Mesenchymal stem cell (in vitro differentiated cells and primary cell): Measurements from ENCODE around the gene METTL16.

Source experiments
- DNase-seq: peaks from one replicate; pipeline ENCODE4 v3.0.0-alpha.2; 2013
- H2AFZ ChIP-seq: one replicate; pipeline ENCODE4 v1.6.1; 2013; ENCODE audit warnings: low read depth, mild to moderate bottlenecking, control low read depth, inconsistent platforms, low read length, moderate library complexity
- H2AK5ac ChIP-seq: 2 replicates; pipeline ENCODE4 v1.6.1; 2013; ENCODE audit warnings: low read length, moderate library complexity, mild to moderate bottlenecking, inconsistent platforms; ENCODE audit not compliant: severe bottlenecking
- H2BK120ac ChIP-seq: one replicate; pipeline ENCODE4 v1.6.1; 2013; ENCODE audit warnings: low read depth, mild to moderate bottlenecking, inconsistent platforms, low read length, moderate library complexity
- H2BK12ac ChIP-seq, 2 experiments: one replicate each; pipeline ENCODE4 v1.6.1; 2013; ENCODE audit warnings: inconsistent platforms in 2 of 2, low read length in 2 of 2, mild to moderate bottlenecking in 2 of 2, moderate library complexity in 2 of 2, control low read depth in 1 of 2
- H2BK15ac ChIP-seq: one replicate; pipeline ENCODE4 v1.6.1; 2013; ENCODE audit warnings: mild to moderate bottlenecking, low read depth, inconsistent platforms; ENCODE audit not compliant: poor library complexity, severe bottlenecking
- H2BK5ac ChIP-seq: 2 replicates; pipeline ENCODE4 v1.6.1; 2013; ENCODE audit warnings: low read depth, mild to moderate bottlenecking, low read length, control low read depth, inconsistent platforms; ENCODE audit not compliant: poor library complexity, severe bottlenecking
- H3K14ac ChIP-seq, 2 experiments: one replicate each; pipeline ENCODE4 v1.6.1; 2013; ENCODE audit warnings: inconsistent platforms in 2 of 2, low read length in 2 of 2, control low read depth in 1 of 2, mild to moderate bottlenecking in 1 of 2, moderate library complexity in 1 of 2
- H3K18ac ChIP-seq, 2 experiments: one replicate each; pipeline ENCODE4 v1.6.1; 2013; ENCODE audit warnings: inconsistent platforms in 2 of 2, low read length in 2 of 2, control low read depth in 1 of 2, low read depth in 1 of 2, mild to moderate bottlenecking in 1 of 2
- H3K23ac ChIP-seq, 2 experiments: one replicate each; pipeline ENCODE4 v1.6.1; 2013; ENCODE audit warnings: inconsistent platforms in 2 of 2, low read length in 2 of 2, mild to moderate bottlenecking in 2 of 2, moderate library complexity in 2 of 2, control low read depth in 1 of 2
- H3K27ac ChIP-seq: 2 replicates; pipeline ENCODE4 v1.5.1; 2013; ENCODE audit warnings: mild to moderate bottlenecking, moderate library complexity, low read length, control low read depth, inconsistent platforms; ENCODE audit not compliant: poor library complexity, severe bottlenecking
- H3K27me3 ChIP-seq, 2 experiments: 2 replicates each; pipeline versions ENCODE4 v1.6.1 to v1.7.0; 2013; ENCODE audit warnings: low read length in 2 of 2, mild to moderate bottlenecking in 2 of 2, moderate library complexity in 2 of 2, control low read depth in 1 of 2, inconsistent platforms in 1 of 2; ENCODE audit not compliant: control insufficient read depth in 1 of 2, insufficient read depth in 1 of 2
- H3K36me3 ChIP-seq, 2 experiments: 2 replicates each; pipeline versions ENCODE4 v1.6.1 to v1.7.0; 2013; ENCODE audit warnings: low read length in 2 of 2, control low read depth in 1 of 2, inconsistent platforms in 1 of 2, low read depth in 1 of 2, mild to moderate bottlenecking in 1 of 2; ENCODE audit not compliant: insufficient read depth in 2 of 2, control insufficient read depth in 1 of 2
- H3K4ac ChIP-seq, 2 experiments: one replicate each; pipeline ENCODE4 v1.6.1; 2013; ENCODE audit warnings: inconsistent platforms in 2 of 2, low read length in 2 of 2, mild to moderate bottlenecking in 2 of 2, moderate library complexity in 2 of 2, control low read depth in 1 of 2, low read depth in 1 of 2
- H3K4me1 ChIP-seq: 2 replicates; pipeline ENCODE4 v1.6.1; 2013; ENCODE audit warnings: low read depth, low read length, control low read depth; ENCODE audit not compliant: control insufficient read depth, insufficient read depth
- H3K4me2 ChIP-seq: 2 replicates; pipeline ENCODE4 v1.6.1; 2013; ENCODE audit warnings: low read length, mild to moderate bottlenecking, inconsistent platforms; ENCODE audit not compliant: poor library complexity, severe bottlenecking
- H3K4me3 ChIP-seq, 2 experiments: 2 replicates each; pipeline versions ENCODE4 v1.5.1 to v1.7.0; 2013; ENCODE audit warnings: low read length in 2 of 2, mild to moderate bottlenecking in 2 of 2, control low read depth in 1 of 2, low read depth in 1 of 2; ENCODE audit not compliant: insufficient read depth in 1 of 2
- H3K79me1 ChIP-seq: replicated peaks from 2 replicates; pipeline ENCODE4 v1.6.1; 2013; ENCODE audit warnings: mild to moderate bottlenecking, control low read depth, low read length, inconsistent platforms; ENCODE audit not compliant: poor library complexity, severe bottlenecking
- H3K9ac ChIP-seq: 2 replicates; pipeline ENCODE4 v1.7.0; 2013; ENCODE audit warnings: mild to moderate bottlenecking, low read length, moderate library complexity
- H3K9me3 ChIP-seq: 2 replicates; pipeline ENCODE4 v1.7.0; 2013; ENCODE audit warnings: mild to moderate bottlenecking, low read length; ENCODE audit not compliant: control insufficient read depth
- H4K8ac ChIP-seq: one replicate; pipeline ENCODE4 v1.6.1; 2013; ENCODE audit warnings: inconsistent platforms, mild to moderate bottlenecking, low read length, moderate library complexity
- H4K91ac ChIP-seq: one replicate; pipeline ENCODE4 v1.6.1; 2013; ENCODE audit warnings: mild to moderate bottlenecking, low read length, inconsistent platforms
- WGBS: methylation state at CpG from one replicate; pipeline ENCODE4 v1.1.7; 2013; ENCODE audit warnings: mixed read lengths; 5-methylcytosine and 5-hydroxymethylcytosine counted together

The METTL16 gene

GRCh38 chr17:2390199-2390836 is 121.4 kb downstream of the METTL16 start:
- H3K4me1 ChIP-seq, result peaks cover 24% of the 10 kb centered on the region
- no peak overlapping the region for H3K18ac ChIP-seq
- H2AFZ ChIP-seq, result no peak overlapping the region
- H3K23ac ChIP-seq, result no peak overlapping the region
- H4K91ac ChIP-seq, result no peak overlapping the region
- WGBS, result 93% methylated on average over 12 of the region's 12 CpGs
- H3K9ac ChIP-seq, result peak overlapping the region; percentile 83
- no peak overlapping the region for H2BK5ac ChIP-seq
- no peak overlapping the region for H2BK15ac ChIP-seq
- no peak overlapping the region for H3K4me2 ChIP-seq
- H3K4me3 ChIP-seq, result peak overlapping the region in 1 of 2 experiments; percentile 13
- H3K27ac ChIP-seq, result no peak overlapping the region
- H3K27me3 ChIP-seq, result no peaks in the 10 kb centered on the region
- H3K14ac ChIP-seq, result peak overlapping the region in 1 of 2 experiments; percentile 18
- H3K4ac ChIP-seq, result no peak overlapping the region
- no peak for DNase-seq
- peak overlapping the region; percentile 36 for H4K8ac ChIP-seq
- H2BK12ac ChIP-seq, result peak overlapping the region; percentile 38 to 61
- no peaks in the 10 kb centered on the region for H3K9me3 ChIP-seq
- peaks cover 41% of the 10 kb centered on the region for H3K79me1 ChIP-seq
- H2AK5ac ChIP-seq, result no peak overlapping the region
- H3K36me3 ChIP-seq, result peaks cover 38 to 54% of the 10 kb centered on the region in 2 experiments
- no peak overlapping the region for H2BK120ac ChIP-seq

- H3K14ac ChIP-seq, result no peak overlapping the region
- H3K27ac ChIP-seq, result no peak overlapping the region
- no peak overlapping the region for H2BK5ac ChIP-seq
- no peak overlapping the region for H3K4me2 ChIP-seq
- DNase-seq, result no peak
- H3K27me3 ChIP-seq, result no peaks in the 10 kb centered on the region
- no peak overlapping the region for H2BK120ac ChIP-seq
- H3K9me3 ChIP-seq, result no peaks in the 10 kb centered on the region
- H2AFZ ChIP-seq, result no peak overlapping the region
- no peak overlapping the region for H3K4ac ChIP-seq
- H4K91ac ChIP-seq, result no peak overlapping the region
- peak overlapping the region in 1 of 2 experiments; percentile 8 for H2BK12ac ChIP-seq
- H3K4me3 ChIP-seq, result no peak overlapping the region
- H3K9ac ChIP-seq, result no peak overlapping the region
- no peak overlapping the region for H2BK15ac ChIP-seq
- 90% methylated on average over 15 of the region's 15 CpGs for WGBS
- peaks cover 9% of the 10 kb centered on the region for H3K4me1 ChIP-seq
- peaks cover 36% of the 10 kb centered on the region for H3K79me1 ChIP-seq
- H3K18ac ChIP-seq, result no peak overlapping the region
- no peak overlapping the region for H3K23ac ChIP-seq
- no peak overlapping the region for H2AK5ac ChIP-seq
- no peak overlapping the region for H4K8ac ChIP-seq
- H3K36me3 ChIP-seq, result peaks cover 49 to 55% of the 10 kb centered on the region in 2 experiments
Observed at GRCh38 chr17:2388683-2389055, 123.0 kb downstream of the METTL16 start.

- Histone ChIP-seq H2BK5ac (no peak overlapping the region), H3K23ac (no peak overlapping the region), H2BK120ac (no peak overlapping the region), H3K4ac (no peak overlapping the region), H3K36me3 (peaks cover 53 to 60% of the 10 kb centered on the region in 2 experiments), H2BK15ac (no peak overlapping the region), H3K9me3 (no peaks in the 10 kb centered on the region), H3K18ac (no peak overlapping the region), H4K8ac (no peak overlapping the region), H3K9ac (no peak overlapping the region), H2BK12ac (no peak overlapping the region), H3K4me3 (no peak overlapping the region), H3K4me1 (peaks cover 9% of the 10 kb centered on the region), H3K14ac (no peak overlapping the region), H4K91ac (peak overlapping the region; percentile 20), H3K27ac (no peak overlapping the region), H3K27me3 (no peaks in the 10 kb centered on the region), H2AFZ (no peak overlapping the region), H3K79me1 (peaks cover 36% of the 10 kb centered on the region), H2AK5ac (no peak overlapping the region), H3K4me2 (no peak overlapping the region)
- DNase-seq, result no peak
- 96% methylated on average over 21 of the region's 21 CpGs for WGBS
Observed at GRCh38 chr17:2388020-2388682, 123.5 kb downstream of the METTL16 start.

- H4K8ac ChIP-seq, result no peak overlapping the region
- DNase-seq, result no peak
- H2BK5ac ChIP-seq, result no peak overlapping the region
- H2AFZ ChIP-seq, result no peak overlapping the region
- no peak overlapping the region for H3K14ac ChIP-seq
- no peak overlapping the region for H3K9ac ChIP-seq
- H2BK15ac ChIP-seq, result no peak overlapping the region
- peak overlapping the region; percentile 78 for H4K91ac ChIP-seq
- no peaks in the 10 kb centered on the region for H3K9me3 ChIP-seq
- no peak overlapping the region for H2AK5ac ChIP-seq
- H3K27me3 ChIP-seq, result no peaks in the 10 kb centered on the region
- peaks cover 37% of the 10 kb centered on the region for H3K79me1 ChIP-seq
- no peak overlapping the region for H2BK12ac ChIP-seq
- H3K4me2 ChIP-seq, result no peak overlapping the region
- H3K23ac ChIP-seq, result no peak overlapping the region
- no peak overlapping the region for H3K18ac ChIP-seq
- no peak overlapping the region for H2BK120ac ChIP-seq
- peak overlapping the region in 1 of 2 experiments; percentile 9 for H3K4me3 ChIP-seq
- H3K4ac ChIP-seq, result no peak overlapping the region
- peaks cover 10% of the 10 kb centered on the region for H3K4me1 ChIP-seq
- peaks cover 55 to 62% of the 10 kb centered on the region in 2 experiments for H3K36me3 ChIP-seq
- WGBS, result 98% methylated on average over 41 of the region's 41 CpGs
- H3K27ac ChIP-seq, result no peak overlapping the region
Observed at GRCh38 chr17:2387086-2388019, 124.3 kb downstream of the METTL16 start.
